Stimulated activated CD4-positive, alpha-beta T cell treated with anti-CD3 and anti-CD28 coated beads, Interleukin-2, amount 100 ng/mL, for 48 hours (primary cell): ENCODE data around the gene TP73.

Experiments
- DNase-seq, 2 donors: peaks; one replicate each; pipeline ENCODE4 v3.0.0-alpha.2; 2020

Gene TP73

GRCh38 chr1:3711780-3712451 is 59.6 kb downstream of the TP73 start:
- DNase-seq: no peak

- no peak for DNase-seq
Measured at GRCh38 chr1:3712573-3713535, 60.5 kb downstream of the TP73 start.

- no peak for DNase-seq
Measured at GRCh38 chr1:3713840-3714239, 61.5 kb downstream of the TP73 start.

- DNase-seq: no peak
Measured at GRCh38 chr1:3714284-3714741, 62.0 kb downstream of the TP73 start.

GRCh38 chr1:3714814-3715213 is 62.5 kb downstream of the TP73 start:
- no peak for DNase-seq

GRCh38 chr1:3716351-3716750 is 64.0 kb downstream of the TP73 start:
- DNase-seq: no peak

- DNase-seq: no peak
Measured at GRCh38 chr1:3717041-3717714, 64.9 kb downstream of the TP73 start.

GRCh38 chr1:3717715-3718601 is 65.6 kb downstream of the TP73 start:
- no peak for DNase-seq

GRCh38 chr1:3718764-3719163 is 66.4 kb downstream of the TP73 start:
- no peak for DNase-seq

GRCh38 chr1:3721955-3722465 is 69.7 kb downstream of the TP73 start:
- DNase-seq: no peak

- no peak for DNase-seq
Measured at GRCh38 chr1:3722846-3723245, 70.5 kb downstream of the TP73 start.

GRCh38 chr1:3724416-3725030 is 72.2 kb downstream of the TP73 start:
- DNase-seq: peak; percentile 81 to 83

- DNase-seq: no peak
Measured at GRCh38 chr1:3725366-3725765, 73.0 kb downstream of the TP73 start.

GRCh38 chr1:3727042-3727824 is 74.9 kb downstream of the TP73 start:
- peak in 1 of 2 donors; percentile 16 for DNase-seq

GRCh38 chr1:3727825-3728776 is 75.8 kb downstream of the TP73 start:
- DNase-seq: no peak

GRCh38 chr1:3729594-3730542 is 77.6 kb downstream of the TP73 start:
- no peak for DNase-seq

- DNase-seq: no peak
Measured at GRCh38 chr1:3730543-3731247, 78.4 kb downstream of the TP73 start.
